Effector CD8-positive, alpha-beta T cell (primary cell): ENCODE results near the gene TCEAL7.

Experiments
- DNase-seq: peaks from one replicate; lab custom pipeline; 2025; lab: John Stamatoyannopoulos, UW

TCEAL7 gene

GRCh38 chrX:103367502-103367901 is 37.5 kb downstream of the TCEAL7 start:
- DNase-seq = no peak

- no peak for DNase-seq
Observed at GRCh38 chrX:103369479-103369878, 39.4 kb downstream of the TCEAL7 start.

- no peak for DNase-seq
Observed at GRCh38 chrX:103372886-103373285, 42.8 kb downstream of the TCEAL7 start.

GRCh38 chrX:103373581-103373980 is 43.5 kb downstream of the TCEAL7 start:
- no peak for DNase-seq

DNA sequence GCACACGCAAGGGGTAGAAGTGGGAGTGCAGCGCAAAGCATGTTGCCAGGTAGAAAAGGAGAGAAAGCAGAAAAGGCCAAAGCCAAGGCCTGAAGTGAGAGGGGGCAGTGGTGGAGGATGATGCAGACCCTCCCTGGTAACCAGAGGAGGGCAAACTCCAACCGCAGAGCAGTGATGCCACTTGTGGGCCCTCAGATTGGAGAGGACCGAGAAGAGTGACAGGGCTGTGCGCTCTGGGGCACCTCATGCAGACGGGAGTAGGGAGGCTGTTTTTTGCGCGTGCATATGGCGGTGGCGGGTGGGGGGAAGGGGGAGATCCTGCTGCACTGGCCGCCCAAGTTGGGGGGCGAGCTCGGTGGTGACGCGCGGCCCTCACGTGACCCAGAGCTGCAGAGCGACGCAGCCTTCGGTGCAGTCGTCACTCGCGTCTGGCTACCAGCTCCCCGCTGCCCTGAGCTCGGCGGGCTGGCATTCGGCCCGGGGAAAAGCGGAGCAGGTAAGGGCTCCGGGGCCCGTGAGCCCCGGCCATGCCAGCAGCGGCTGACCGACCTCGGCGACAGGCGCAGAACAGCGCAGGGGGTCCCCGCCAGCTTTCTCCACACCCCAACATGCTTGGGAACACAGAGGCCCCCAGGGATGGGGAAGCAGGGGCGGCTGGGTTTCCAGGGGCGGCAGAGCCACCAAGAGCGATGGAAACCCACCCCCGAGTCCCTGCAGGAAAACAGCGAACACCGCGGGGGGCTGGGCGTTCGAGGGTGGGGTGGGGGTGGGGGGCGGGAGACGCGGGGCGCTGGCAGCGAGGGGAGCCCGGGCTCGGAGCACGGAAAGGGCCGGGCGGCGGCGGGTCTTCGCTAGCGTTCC is 46.3 kb downstream of the TCEAL7 start, which contains the start of gene BEX3:
Gene BEX3 (plus strand): TSS at position 421 of the 861 bp plus-strand sequence. CDS start 984 bp downstream, outside the sequence.
- DNase-seq = peak; percentile 17

- DNase-seq = no peak
Observed at GRCh38 chrX:103376979-103377324, 46.9 kb downstream of the TCEAL7 start.

DNA sequence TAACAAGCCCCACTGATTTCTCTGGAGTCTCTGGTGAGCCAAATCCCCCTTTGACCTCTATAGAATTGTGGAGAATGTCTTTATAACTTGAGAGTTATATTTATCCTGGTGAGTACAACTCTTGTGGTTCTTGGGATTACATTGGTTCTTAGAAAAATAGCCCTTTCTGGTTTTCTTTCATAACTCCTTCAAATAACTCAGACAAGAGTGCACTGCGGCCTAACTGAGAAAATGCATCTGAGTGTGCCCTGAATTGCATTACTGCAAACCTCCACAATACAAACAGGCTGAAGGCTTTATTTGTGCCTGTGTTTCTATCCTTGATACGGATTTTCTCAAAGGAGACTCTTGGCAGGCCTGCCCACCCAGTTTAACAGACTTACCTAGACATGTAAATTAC is 49.0 kb downstream of the TCEAL7 start:
- no peak for DNase-seq
